ENCODE data around the gene ATF4. TPM values are rescaled to one million over a fixed set of nuclear protein-coding genes. Genes with fewer than 3 reads are reported as not detected.

ATF4 gene
- total RNA-seq, 1 experiment from 2014 or later: 230 TPM

GRCh38 chr22:39479254-39479653, 41.1 kb upstream of the ATF4 start:
- TF ChIP-seq CTCF (conservative IDR thresholded peaks at IDR 0.05; ENCODE audit: low read depth, low read length) (no peak), EZH2phosphoT487 (IDR thresholded peaks at IDR 0.05; ENCODE audit: borderline replicate concordance, low read length) (no peak), EZH2 (IDR thresholded peaks at IDR 0.05; ENCODE audit: low read length, unreplicated experiment) (no peak)
- Histone ChIP-seq H3K79me2 (ENCODE audit: low read length) (no peaks in the 10 kb centered on the region), H3K9ac (ENCODE audit: low read length) (no peak overlapping the region), H3K27me3 (ENCODE audit: low read length) (no peaks in the 10 kb centered on the region), H3K4me2 (ENCODE audit: low read length) (no peak overlapping the region), H3K9me3 (ENCODE audit: low read length) (no peaks in the 10 kb centered on the region), H4K20me1 (ENCODE audit: low read length) (no peaks in the 10 kb centered on the region), H3K4me3 (ENCODE audit: low read length) (no peak overlapping the region), H3K36me3 (ENCODE audit: low read depth, low read length) (no peaks in the 10 kb centered on the region), H3K9me2 (replicated peaks; ENCODE audit: low read length) (no peaks in the 10 kb centered on the region), H3F3A (ENCODE audit: low read length, unreplicated experiment) (no peaks in the 10 kb centered on the region), H2AFZ (ENCODE audit: low read length) (no peak overlapping the region), H3K4me1 (ENCODE audit: insufficient read depth, low read length) (no peaks in the 10 kb centered on the region), H3K27ac (ENCODE audit: low read length) (no peak overlapping the region)
- DNase-seq (no peak), ATAC-seq (no peak)
- no TSS peak for BruUV-seq (replicated peaks)
- CTCF ChIA-PET: no interaction called here
- POLR2A ChIA-PET (ENCODE audit: unreplicated experiment): no interaction called here
- intact Hi-C loops (cut with micrococcal nuclease): no loop called here

- Histone ChIP-seq H3K9me3 (ENCODE audit: low read length) (no peaks in the 10 kb centered on the region), H3K79me2 (ENCODE audit: low read length) (no peaks in the 10 kb centered on the region), H4K20me1 (ENCODE audit: low read length) (no peaks in the 10 kb centered on the region), H3K4me1 (ENCODE audit: insufficient read depth, low read length) (no peaks in the 10 kb centered on the region), H3K9ac (ENCODE audit: low read length) (no peak overlapping the region), H3K4me3 (ENCODE audit: low read length) (no peak overlapping the region), H3F3A (ENCODE audit: low read length, unreplicated experiment) (no peaks in the 10 kb centered on the region), H3K4me2 (ENCODE audit: low read length) (no peak overlapping the region), H3K9me2 (replicated peaks; ENCODE audit: low read length) (no peaks in the 10 kb centered on the region), H3K36me3 (ENCODE audit: low read depth, low read length) (no peaks in the 10 kb centered on the region), H2AFZ (ENCODE audit: low read length) (no peak overlapping the region), H3K27me3 (ENCODE audit: low read length) (no peaks in the 10 kb centered on the region), H3K27ac (ENCODE audit: low read length) (no peak overlapping the region)
- no peak for TF ChIP-seq CTCF (conservative IDR thresholded peaks at IDR 0.05; ENCODE audit: low read depth, low read length)
- no peak for TF ChIP-seq EZH2 (IDR thresholded peaks at IDR 0.05; ENCODE audit: low read length, unreplicated experiment)
- TF ChIP-seq EZH2phosphoT487 (IDR thresholded peaks at IDR 0.05; ENCODE audit: borderline replicate concordance, low read length): no peak
- ChIA-PET CTCF (no interaction called here), POLR2A (ENCODE audit: unreplicated experiment) (no interaction called here)
- DNase-seq: no peak
- no peak for ATAC-seq
- intact Hi-C loops (cut with micrococcal nuclease): no loop called here
- BruUV-seq (replicated peaks): no TSS peak
These were observed 39.8 kb upstream of the ATF4 start for GRCh38 chr22:39480557-39480956.

GRCh38 chr22:39481054-39481453, 39.3 kb upstream of the ATF4 start:
- BruUV-seq (replicated peaks): no TSS peak
- no peaks in the 10 kb centered on the region for H3K4me1 ChIP-seq (ENCODE audit: insufficient read depth, low read length)
- no peaks in the 10 kb centered on the region for H3K9me2 ChIP-seq (replicated peaks; ENCODE audit: low read length)
- ATAC-seq (no peak), DNase-seq (no peak)
- intact Hi-C loops (cut with micrococcal nuclease): no loop called here
- ChIA-PET POLR2A (ENCODE audit: unreplicated experiment) (no interaction called here), CTCF (no interaction called here)
- no peaks in the 10 kb centered on the region for H3K27me3 ChIP-seq (ENCODE audit: low read length)
- no peak for TF ChIP-seq EZH2 (IDR thresholded peaks at IDR 0.05; ENCODE audit: low read length, unreplicated experiment)
- no peak for TF ChIP-seq CTCF (conservative IDR thresholded peaks at IDR 0.05; ENCODE audit: low read depth, low read length)
- TF ChIP-seq EZH2phosphoT487 (IDR thresholded peaks at IDR 0.05; ENCODE audit: borderline replicate concordance, low read length): no peak
- H3K79me2 ChIP-seq (ENCODE audit: low read length): no peaks in the 10 kb centered on the region
- H3K9ac ChIP-seq (ENCODE audit: low read length): no peak overlapping the region
- H3K9me3 ChIP-seq (ENCODE audit: low read length): no peaks in the 10 kb centered on the region
- H3K36me3 ChIP-seq (ENCODE audit: low read depth, low read length): no peaks in the 10 kb centered on the region
- H2AFZ ChIP-seq (ENCODE audit: low read length): no peak overlapping the region
- H3K4me2 ChIP-seq (ENCODE audit: low read length): no peak overlapping the region
- no peaks in the 10 kb centered on the region for H4K20me1 ChIP-seq (ENCODE audit: low read length)
- no peak overlapping the region for H3K27ac ChIP-seq (ENCODE audit: low read length)
- no peak overlapping the region for H3K4me3 ChIP-seq (ENCODE audit: low read length)
- no peaks in the 10 kb centered on the region for H3F3A ChIP-seq (ENCODE audit: low read length, unreplicated experiment)
